ENCODE results near the gene LRRC15. TPM values are rescaled to one million over a fixed set of nuclear protein-coding genes. Genes with fewer than 3 reads are reported as not detected.

The LRRC15 gene
- total RNA-seq, 1 donor from 2014 or later = 5.1 TPM

Other genes with a start within 250 kb of the LRRC15 start
- 10.1 TPM for gene HES1, start 233.6 kb downstream of the LRRC15 start, total RNA-seq (ENCODE audit: insufficient read depth, low replicate concordance)
- gene CPN2, start 18.4 kb downstream of the LRRC15 start, total RNA-seq (ENCODE audit: insufficient read depth, low replicate concordance) = not detected
- gene GP5, start 29.5 kb upstream of the LRRC15 start, total RNA-seq (ENCODE audit: insufficient read depth, low replicate concordance) = 0.72 TPM
- gene ATP13A3, start 117.3 kb upstream of the LRRC15 start, total RNA-seq (ENCODE audit: insufficient read depth, low replicate concordance) = 110 TPM

All from umbilical cord (tissue), 1 donor.